Fibroblast of lung (primary cell): ENCODE results near the gene ACTG1.

Experiments
- EZH2 ChIP-seq: IDR thresholded peaks from 2 replicates; pipeline ENCODE4 v1.5.1; 2012; ENCODE audit warnings: low read length, control low read depth, mild to moderate bottlenecking; ENCODE audit errors: missing control alignments
- TF ChIP-seq, protein P1 (sequence below), 2 donors: IDR thresholded peaks in 1 of 2; conservative IDR thresholded peaks in 1 of 2; 1 replicate in 1 of 2; 2 replicates in 1 of 2; pipeline ENCODE4 v1.5.1; 2011 to 2012; ENCODE audit warnings: low read length in 2 of 2, control low read depth in 1 of 2, inconsistent platforms in 1 of 2, low read depth in 1 of 2, mild to moderate bottlenecking in 1 of 2

DNA sequence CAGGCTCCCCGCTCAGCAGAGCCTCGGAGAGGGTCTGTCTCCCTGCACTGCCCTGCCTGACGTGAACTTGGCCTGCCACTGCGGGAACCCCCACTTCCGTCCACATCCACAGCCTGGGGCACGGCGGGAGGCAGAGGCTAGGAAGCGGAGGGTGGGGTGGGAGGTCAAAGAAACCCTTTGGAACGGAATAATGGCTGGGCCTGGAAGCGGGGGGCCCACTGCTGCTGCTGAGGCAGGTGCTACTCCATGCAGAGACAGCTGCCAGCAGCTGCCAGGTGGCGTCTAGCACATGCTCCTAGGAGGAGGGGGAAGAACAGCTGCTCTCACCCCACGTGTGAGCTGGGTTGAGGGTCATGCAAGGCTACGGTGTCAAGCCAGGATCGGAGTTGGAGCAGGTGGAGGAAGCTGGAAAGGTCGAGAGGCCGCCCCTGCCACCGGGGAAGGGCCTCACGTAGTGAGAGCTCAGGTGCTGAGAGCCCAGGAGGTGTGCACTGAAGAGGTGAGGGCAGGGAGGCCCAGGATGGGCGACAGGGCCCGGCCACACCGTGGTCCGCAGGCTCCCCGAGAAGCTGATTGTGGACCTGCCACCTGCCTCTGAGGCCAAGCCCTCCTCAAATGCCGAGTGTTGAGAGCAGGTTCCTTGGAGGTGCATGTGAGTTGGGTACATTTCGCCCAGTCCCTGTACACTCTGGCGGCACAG is 25.4 kb upstream of the ACTG1 start:
- TF ChIP-seq, protein P1, sequence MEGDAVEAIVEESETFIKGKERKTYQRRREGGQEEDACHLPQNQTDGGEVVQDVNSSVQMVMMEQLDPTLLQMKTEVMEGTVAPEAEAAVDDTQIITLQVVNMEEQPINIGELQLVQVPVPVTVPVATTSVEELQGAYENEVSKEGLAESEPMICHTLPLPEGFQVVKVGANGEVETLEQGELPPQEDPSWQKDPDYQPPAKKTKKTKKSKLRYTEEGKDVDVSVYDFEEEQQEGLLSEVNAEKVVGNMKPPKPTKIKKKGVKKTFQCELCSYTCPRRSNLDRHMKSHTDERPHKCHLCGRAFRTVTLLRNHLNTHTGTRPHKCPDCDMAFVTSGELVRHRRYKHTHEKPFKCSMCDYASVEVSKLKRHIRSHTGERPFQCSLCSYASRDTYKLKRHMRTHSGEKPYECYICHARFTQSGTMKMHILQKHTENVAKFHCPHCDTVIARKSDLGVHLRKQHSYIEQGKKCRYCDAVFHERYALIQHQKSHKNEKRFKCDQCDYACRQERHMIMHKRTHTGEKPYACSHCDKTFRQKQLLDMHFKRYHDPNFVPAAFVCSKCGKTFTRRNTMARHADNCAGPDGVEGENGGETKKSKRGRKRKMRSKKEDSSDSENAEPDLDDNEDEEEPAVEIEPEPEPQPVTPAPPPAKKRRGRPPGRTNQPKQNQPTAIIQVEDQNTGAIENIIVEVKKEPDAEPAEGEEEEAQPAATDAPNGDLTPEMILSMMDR (conservative IDR thresholded peaks at IDR 0.05 in 1 of 2, IDR thresholded peaks at IDR 0.05 in 1 of 2; ENCODE audit: low read depth in 1 of 2, low read length in 2 of 2): no peak
- no peak for TF ChIP-seq EZH2
